Stimulated activated CD8-positive, alpha-beta memory T cell treated with anti-CD3 and anti-CD28 coated beads, Interleukin-4, amount 100 ng/mL, for 1 hour (primary cell): ENCODE measurements around the gene SHISA2.
A peak's percentile ranks its signal among the peaks of the same experiment; 100 is the strongest.

Source experiments
- DNase-seq, 2 donors: peaks; one replicate each; pipeline ENCODE4 v3.0.0-alpha.2; 2020; ENCODE audit warnings: low read depth in 2 of 2, low spot score in 1 of 2

Gene SHISA2

GRCh38 chr13:26019881-26020870, 31.6 kb downstream of the SHISA2 start:
- DNase-seq, result no peak

- no peak for DNase-seq
These were observed 32.6 kb downstream of the SHISA2 start for GRCh38 chr13:26019251-26019650.

DNA sequence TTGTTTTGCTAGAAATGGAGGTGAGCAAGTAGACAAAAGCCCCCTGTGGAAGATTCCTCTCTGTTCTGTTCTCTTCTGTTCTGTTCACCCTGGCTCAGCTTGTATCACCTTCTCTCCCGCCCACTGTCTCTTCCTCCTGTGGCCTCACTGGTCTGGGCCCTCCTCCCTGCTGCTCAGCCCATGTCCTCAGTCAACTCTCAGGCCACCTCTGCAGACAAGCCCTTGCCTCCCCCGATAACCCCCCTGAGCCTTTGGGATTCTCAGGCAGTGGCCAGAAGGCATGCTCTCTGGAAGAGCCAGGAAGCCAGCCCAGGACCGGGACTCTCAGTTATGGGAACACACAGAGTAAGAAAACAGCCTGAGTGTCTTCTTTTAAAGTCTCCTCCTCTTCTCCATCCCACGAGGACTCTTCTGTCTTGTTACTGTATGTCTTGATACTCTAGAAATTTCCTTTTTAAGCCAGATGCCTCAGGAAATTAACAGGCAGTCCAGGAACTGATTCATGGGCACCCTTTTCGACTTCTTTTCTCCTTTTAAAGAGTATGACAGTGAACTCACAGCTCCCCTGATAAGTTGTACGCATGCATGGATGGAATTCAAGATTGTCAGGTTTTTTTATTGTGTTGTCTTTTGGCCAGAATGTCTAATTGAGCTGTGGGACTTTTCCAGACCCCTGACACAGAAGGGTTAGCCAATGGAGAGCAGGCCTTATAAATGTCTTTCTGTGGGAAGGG, 33.7 kb downstream of the SHISA2 start:
- no peak for DNase-seq

- DNase-seq, result no peak
These were observed 34.5 kb downstream of the SHISA2 start for GRCh38 chr13:26017196-26017921.

DNA sequence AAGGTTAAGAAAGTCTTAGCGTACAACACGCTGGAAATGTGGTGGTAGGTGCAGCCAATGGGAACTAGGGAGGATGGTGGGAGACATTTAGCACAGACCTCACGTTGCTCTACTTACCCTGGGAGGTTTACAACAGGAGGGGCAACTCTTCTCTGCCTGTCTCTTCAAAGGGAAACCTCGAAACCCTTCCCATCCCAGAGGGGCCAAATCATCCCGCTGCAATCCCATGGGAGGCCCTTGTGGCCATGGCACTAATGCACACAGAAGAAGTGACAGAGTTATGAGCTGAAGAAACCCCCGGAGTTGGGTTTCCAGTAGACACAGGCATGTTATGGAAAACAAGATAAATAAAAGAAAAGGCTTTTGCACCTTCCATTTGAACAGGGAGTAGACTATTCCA, 35.6 kb downstream of the SHISA2 start:
- DNase-seq, result no peak

GRCh38 chr13:26015271-26016125, 36.3 kb downstream of the SHISA2 start:
- DNase-seq, result no peak

GRCh38 chr13:26012995-26013394, 38.8 kb downstream of the SHISA2 start:
- no peak for DNase-seq

GRCh38 chr13:26011996-26012821, 39.6 kb downstream of the SHISA2 start:
- peak; percentile 5 to 10 for DNase-seq

DNA sequence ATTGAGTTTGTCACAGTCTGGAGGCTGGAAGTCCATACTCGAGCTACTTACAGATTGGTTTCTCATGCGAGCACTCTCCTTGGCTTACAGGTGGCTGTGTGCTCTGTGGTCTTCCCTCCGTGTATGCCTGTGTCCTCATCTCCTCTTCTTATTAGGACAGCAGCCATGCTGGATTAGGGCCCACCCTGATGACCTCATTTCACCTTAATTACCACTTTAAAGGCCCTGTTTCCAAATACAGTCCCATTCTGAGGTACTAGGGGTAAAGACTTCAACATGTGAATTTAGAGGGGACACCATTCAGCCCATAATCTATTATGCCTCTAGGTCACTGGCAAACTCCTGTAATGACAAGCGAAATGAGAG, 40.6 kb downstream of the SHISA2 start:
- no peak for DNase-seq

GRCh38 chr13:26010487-26011207, 41.2 kb downstream of the SHISA2 start:
- no peak for DNase-seq

GRCh38 chr13:26007261-26008125, 44.3 kb downstream of the SHISA2 start:
- DNase-seq, result no peak
